GM18517 (cell line): ENCODE data around the gene ZNF397.
A peak's percentile ranks its signal among the peaks of the same experiment; 100 is the strongest.

ENCODE experiments used
- ATAC-seq: cut with Tn5 transposase; IDR thresholded peaks from one replicate; pipeline ENCODE4 v1.9.1; 2021; ENCODE audit warnings: mild to moderate bottlenecking, moderate library complexity; ENCODE audit not compliant: unreplicated experiment

Gene ZNF397

DNA sequence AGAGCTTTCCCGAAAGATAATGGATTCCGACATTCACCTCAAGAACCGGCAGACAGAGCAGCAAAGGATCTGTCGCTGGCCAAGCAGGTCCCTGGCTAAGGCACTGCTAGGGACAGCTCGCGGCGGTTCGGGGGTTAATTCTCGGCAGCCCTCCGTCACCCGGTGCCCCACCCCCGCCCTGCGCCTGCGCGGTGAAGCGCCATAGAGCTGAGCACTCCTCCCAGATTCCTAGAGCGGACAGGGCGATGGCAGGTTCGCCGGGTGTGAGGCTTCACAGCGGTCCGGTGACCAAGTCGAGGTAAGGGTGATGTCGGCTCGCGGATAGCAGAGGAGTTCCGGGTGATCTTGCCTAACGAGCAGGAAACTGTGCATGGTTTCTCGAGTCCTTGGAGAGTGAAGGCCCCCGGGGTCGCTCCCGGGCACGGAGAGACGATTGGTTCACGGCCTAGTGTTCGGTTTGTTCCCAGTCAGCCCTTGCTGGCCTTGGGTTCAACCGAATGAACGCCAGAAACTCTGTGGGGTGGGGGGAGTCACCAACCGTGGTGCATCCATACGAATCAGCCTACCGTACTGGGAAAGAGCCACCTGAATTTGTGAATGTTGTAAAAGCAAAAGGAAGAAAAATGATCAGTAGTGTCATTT lies 49.4 kb downstream of the ZNF397 start, which contains the start of gene ZSCAN30:
Gene ZSCAN30 (minus strand): TSS at position 136 of the 642 bp plus-strand sequence. CDS start 25,877 bp downstream, outside the sequence.
- peak; percentile 90 for ATAC-seq

GRCh38 chr18:35291166-35291565 lies 50.3 kb downstream of the ZNF397 start:
- no peak for ATAC-seq

- ATAC-seq, result no peak
Observed at GRCh38 chr18:35296060-35296459, 55.2 kb downstream of the ZNF397 start.

DNA sequence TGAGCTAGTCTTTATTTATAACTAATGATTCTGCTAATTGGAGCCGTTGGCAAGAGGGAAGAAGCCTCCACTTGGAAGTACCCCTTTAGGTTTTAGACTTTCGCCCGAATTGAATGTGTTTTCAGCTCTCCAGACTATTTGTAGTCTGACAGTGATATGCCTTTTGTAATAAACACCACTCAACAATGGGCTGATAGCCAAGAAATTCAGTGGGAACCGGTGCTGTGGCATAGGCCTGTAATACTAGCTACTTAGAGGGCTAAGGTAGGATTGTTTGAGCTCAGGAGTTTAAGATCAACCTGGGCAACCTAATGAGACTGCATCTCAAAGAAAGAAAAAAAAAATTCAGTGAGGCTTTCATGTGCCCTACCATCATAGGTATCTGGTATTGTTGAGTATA lies 62.8 kb downstream of the ZNF397 start:
- no peak for ATAC-seq

DNA sequence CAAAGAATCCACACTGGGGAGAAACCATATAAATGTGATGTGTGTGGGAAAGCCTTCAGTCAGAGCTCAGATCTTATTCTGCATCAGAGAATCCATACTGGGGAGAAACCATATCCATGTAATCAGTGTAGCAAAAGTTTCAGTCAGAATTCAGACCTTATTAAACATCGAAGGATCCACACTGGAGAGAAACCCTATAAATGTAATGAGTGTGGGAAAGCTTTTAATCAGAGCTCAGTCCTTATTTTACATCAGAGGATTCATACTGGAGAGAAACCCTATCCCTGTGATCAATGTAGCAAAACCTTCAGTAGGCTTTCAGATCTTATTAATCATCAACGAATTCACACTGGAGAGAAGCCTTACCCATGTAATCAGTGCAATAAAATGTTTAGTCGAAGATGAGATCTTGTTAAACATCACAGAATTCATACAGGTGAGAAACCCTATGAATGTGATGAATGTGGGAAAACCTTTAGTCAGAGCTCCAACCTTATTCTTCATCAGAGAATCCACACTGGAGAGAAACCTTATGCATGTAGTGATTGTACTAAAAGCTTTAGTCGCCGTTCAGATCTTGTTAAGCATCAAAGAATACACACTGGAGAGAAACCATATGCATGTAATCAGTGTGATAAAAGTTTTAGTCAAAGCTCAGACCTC lies 65.9 kb downstream of the ZNF397 start:
- ATAC-seq, result no peak
